Ovary (tissue), 3 donors: Measurements from ENCODE around the gene TJP1.

Source experiments
- CTCF ChIP-seq, 3 donors: fragments of 450-650 bp in 2 of 3; fragments of 200-600 bp in 1 of 3; IDR thresholded peaks; one replicate each; pipeline versions ENCODE4 v1.5.1 to v1.8.0; 2016 to 2022; ENCODE audit warnings: antibody characterized with exemption in 3 of 3, mild to moderate bottlenecking in 1 of 3
- EP300 ChIP-seq: sonication (generic); formaldehyde crosslinking; IDR thresholded peaks from one replicate; pipeline ENCODE4 v1.6.1; 2017; ENCODE audit warnings: antibody characterized with exemption
- POLR2A ChIP-seq: fragments of 450-650 bp; IDR thresholded peaks from one replicate; pipeline ENCODE4 v1.6.1; 2017; ENCODE audit warnings: antibody characterized with exemption, mild to moderate bottlenecking, moderate library complexity
- donor health status: DM: no; HTN: no; CAD: no.

GRCh38 chr15:29656636-29657475 lies 165.4 kb downstream of the TJP1 start:
- TF ChIP-seq CTCF (IDR thresholded peaks at IDR 0.05) (no peak), POLR2A (no peak), EP300 (no peak)
